ENCODE measurements around the gene PIWIL1. TPM values are rescaled to one million over a fixed set of nuclear protein-coding genes. Genes with fewer than 3 reads are reported as not detected.

Gene PIWIL1
- total and polyA plus RNA-seq, 2 experiments from 2014 or later = not detected

DNA sequence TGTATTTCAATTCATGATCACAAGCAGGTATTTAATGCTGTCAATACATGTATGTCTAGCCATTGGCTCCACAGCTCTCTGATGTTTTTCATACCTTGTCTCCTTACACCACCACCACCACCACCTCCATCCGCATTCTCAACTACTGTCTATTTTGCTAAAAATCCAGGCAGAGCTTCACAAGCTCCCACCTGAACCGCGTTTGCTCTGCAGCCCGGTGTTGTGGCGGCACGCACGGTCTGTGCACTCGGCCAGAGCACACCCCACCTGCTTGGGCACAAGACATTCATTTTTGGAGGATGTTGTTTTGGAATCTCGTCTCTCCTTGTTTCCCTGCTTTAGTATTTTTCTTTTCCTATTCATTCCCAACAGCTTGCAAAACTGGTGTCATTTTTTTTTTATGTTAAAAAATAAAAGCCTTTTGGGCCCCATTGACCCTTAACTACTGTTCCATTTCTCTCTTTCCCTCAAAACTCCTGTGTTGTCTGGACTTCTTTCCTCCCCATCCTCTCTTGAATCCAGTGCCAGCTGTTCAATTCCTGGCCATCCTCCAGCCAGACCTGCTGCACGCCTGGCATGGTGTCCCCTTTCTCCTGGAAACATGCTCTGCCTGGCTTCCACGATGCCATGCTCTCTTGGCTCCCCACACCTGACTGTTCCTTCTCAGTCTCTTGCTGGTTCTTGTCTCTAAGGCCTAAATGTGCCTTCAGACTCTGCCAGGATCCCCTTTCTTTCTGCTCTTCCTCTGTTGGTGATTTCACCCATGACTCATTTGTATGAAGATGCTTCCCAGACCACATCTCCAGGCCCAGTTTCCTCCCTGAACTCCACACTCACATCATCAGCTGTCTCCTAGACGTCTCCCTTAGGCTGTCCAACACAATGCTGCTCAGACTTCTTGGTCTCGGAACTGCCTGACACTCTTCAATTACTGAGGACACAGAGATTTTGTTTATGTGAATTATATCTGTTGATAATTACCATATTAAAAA is 37.9 kb downstream of the PIWIL1 start:
- TF ChIP-seq, protein P1, sequence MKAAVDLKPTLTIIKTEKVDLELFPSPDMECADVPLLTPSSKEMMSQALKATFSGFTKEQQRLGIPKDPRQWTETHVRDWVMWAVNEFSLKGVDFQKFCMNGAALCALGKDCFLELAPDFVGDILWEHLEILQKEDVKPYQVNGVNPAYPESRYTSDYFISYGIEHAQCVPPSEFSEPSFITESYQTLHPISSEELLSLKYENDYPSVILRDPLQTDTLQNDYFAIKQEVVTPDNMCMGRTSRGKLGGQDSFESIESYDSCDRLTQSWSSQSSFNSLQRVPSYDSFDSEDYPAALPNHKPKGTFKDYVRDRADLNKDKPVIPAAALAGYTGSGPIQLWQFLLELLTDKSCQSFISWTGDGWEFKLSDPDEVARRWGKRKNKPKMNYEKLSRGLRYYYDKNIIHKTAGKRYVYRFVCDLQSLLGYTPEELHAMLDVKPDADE (IDR thresholded peaks at IDR 0.05) = no peak
- TF ChIP-seq EZH2phosphoT487 (IDR thresholded peaks at IDR 0.05; ENCODE audit: unreplicated experiment) (no peak), POLR2AphosphoS5 (IDR thresholded peaks at IDR 0.05; ENCODE audit: low read depth) (no peak), ZNF114 (CRISPR knock-in tag; IDR thresholded peaks at IDR 0.05) (no peak), ZNF331 (CRISPR knock-in tag; IDR thresholded peaks at IDR 0.05; ENCODE audit: low read depth) (no peak), CREB1 (CRISPR knock-in tag; IDR thresholded peaks at IDR 0.05; ENCODE audit: low read depth) (no peak), STAT1 (IDR thresholded peaks at IDR 0.05; ENCODE audit: unreplicated experiment) (no peak), EZH2 (IDR thresholded peaks at IDR 0.05; ENCODE audit: low read depth, unreplicated experiment) (no peak), NANOG (IDR thresholded peaks at IDR 0.05; ENCODE audit: borderline replicate concordance) (no peak), JUNB (IDR thresholded peaks at IDR 0.05; ENCODE audit: unreplicated experiment) (no peak)
- TF ChIP-seq, protein P2, sequence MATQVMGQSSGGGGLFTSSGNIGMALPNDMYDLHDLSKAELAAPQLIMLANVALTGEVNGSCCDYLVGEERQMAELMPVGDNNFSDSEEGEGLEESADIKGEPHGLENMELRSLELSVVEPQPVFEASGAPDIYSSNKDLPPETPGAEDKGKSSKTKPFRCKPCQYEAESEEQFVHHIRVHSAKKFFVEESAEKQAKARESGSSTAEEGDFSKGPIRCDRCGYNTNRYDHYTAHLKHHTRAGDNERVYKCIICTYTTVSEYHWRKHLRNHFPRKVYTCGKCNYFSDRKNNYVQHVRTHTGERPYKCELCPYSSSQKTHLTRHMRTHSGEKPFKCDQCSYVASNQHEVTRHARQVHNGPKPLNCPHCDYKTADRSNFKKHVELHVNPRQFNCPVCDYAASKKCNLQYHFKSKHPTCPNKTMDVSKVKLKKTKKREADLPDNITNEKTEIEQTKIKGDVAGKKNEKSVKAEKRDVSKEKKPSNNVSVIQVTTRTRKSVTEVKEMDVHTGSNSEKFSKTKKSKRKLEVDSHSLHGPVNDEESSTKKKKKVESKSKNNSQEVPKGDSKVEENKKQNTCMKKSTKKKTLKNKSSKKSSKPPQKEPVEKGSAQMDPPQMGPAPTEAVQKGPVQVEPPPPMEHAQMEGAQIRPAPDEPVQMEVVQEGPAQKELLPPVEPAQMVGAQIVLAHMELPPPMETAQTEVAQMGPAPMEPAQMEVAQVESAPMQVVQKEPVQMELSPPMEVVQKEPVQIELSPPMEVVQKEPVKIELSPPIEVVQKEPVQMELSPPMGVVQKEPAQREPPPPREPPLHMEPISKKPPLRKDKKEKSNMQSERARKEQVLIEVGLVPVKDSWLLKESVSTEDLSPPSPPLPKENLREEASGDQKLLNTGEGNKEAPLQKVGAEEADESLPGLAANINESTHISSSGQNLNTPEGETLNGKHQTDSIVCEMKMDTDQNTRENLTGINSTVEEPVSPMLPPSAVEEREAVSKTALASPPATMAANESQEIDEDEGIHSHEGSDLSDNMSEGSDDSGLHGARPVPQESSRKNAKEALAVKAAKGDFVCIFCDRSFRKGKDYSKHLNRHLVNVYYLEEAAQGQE (IDR thresholded peaks at IDR 0.05; ENCODE audit: unreplicated experiment) = no peak
- TF ChIP-seq, protein P3, sequence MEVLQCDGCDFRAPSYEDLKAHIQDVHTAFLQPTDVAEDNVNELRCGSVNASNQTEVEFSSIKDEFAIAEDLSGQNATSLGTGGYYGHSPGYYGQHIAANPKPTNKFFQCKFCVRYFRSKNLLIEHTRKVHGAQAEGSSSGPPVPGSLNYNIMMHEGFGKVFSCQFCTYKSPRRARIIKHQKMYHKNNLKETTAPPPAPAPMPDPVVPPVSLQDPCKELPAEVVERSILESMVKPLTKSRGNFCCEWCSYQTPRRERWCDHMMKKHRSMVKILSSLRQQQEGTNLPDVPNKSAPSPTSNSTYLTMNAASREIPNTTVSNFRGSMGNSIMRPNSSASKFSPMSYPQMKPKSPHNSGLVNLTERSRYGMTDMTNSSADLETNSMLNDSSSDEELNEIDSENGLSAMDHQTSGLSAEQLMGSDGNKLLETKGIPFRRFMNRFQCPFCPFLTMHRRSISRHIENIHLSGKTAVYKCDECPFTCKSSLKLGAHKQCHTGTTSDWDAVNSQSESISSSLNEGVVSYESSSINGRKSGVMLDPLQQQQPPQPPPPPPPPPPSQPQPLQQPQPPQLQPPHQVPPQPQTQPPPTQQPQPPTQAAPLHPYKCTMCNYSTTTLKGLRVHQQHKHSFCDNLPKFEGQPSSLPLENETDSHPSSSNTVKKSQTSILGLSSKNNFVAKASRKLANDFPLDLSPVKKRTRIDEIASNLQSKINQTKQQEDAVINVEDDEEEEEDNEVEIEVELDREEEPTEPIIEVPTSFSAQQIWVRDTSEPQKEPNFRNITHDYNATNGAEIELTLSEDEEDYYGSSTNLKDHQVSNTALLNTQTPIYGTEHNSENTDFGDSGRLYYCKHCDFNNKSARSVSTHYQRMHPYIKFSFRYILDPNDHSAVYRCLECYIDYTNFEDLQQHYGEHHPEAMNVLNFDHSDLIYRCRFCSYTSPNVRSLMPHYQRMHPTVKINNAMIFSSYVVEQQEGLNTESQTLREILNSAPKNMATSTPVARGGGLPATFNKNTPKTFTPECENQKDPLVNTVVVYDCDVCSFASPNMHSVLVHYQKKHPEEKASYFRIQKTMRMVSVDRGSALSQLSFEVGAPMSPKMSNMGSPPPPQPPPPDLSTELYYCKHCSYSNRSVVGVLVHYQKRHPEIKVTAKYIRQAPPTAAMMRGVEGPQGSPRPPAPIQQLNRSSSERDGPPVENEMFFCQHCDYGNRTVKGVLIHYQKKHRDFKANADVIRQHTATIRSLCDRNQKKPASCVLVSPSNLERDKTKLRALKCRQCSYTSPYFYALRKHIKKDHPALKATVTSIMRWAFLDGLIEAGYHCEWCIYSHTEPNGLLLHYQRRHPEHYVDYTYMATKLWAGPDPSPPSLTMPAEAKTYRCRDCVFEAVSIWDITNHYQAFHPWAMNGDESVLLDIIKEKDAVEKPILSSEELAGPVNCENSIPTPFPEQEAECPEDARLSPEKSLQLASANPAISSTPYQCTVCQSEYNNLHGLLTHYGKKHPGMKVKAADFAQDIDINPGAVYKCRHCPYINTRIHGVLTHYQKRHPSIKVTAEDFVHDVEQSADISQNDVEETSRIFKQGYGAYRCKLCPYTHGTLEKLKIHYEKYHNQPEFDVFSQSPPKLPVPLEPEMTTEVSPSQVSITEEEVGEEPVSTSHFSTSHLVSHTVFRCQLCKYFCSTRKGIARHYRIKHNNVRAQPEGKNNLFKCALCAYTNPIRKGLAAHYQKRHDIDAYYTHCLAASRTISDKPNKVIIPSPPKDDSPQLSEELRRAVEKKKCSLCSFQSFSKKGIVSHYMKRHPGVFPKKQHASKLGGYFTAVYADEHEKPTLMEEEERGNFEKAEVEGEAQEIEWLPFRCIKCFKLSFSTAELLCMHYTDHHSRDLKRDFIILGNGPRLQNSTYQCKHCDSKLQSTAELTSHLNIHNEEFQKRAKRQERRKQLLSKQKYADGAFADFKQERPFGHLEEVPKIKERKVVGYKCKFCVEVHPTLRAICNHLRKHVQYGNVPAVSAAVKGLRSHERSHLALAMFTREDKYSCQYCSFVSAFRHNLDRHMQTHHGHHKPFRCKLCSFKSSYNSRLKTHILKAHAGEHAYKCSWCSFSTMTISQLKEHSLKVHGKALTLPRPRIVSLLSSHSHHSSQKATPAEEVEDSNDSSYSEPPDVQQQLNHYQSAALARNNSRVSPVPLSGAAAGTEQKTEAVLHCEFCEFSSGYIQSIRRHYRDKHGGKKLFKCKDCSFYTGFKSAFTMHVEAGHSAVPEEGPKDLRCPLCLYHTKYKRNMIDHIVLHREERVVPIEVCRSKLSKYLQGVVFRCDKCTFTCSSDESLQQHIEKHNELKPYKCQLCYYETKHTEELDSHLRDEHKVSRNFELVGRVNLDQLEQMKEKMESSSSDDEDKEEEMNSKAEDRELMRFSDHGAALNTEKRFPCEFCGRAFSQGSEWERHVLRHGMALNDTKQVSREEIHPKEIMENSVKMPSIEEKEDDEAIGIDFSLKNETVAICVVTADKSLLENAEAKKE (CRISPR knock-in tag; IDR thresholded peaks at IDR 0.05) = no peak
- TF ChIP-seq, protein P4, sequence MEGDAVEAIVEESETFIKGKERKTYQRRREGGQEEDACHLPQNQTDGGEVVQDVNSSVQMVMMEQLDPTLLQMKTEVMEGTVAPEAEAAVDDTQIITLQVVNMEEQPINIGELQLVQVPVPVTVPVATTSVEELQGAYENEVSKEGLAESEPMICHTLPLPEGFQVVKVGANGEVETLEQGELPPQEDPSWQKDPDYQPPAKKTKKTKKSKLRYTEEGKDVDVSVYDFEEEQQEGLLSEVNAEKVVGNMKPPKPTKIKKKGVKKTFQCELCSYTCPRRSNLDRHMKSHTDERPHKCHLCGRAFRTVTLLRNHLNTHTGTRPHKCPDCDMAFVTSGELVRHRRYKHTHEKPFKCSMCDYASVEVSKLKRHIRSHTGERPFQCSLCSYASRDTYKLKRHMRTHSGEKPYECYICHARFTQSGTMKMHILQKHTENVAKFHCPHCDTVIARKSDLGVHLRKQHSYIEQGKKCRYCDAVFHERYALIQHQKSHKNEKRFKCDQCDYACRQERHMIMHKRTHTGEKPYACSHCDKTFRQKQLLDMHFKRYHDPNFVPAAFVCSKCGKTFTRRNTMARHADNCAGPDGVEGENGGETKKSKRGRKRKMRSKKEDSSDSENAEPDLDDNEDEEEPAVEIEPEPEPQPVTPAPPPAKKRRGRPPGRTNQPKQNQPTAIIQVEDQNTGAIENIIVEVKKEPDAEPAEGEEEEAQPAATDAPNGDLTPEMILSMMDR (conservative IDR thresholded peaks at IDR 0.05; ENCODE audit: low read depth in 2 of 2) = no peak
- Histone ChIP-seq H3K4me2 (no peak overlapping the region), H3K4me1 (ENCODE audit: insufficient read depth) (no peaks in the 10 kb centered on the region), H3K36me3 (ENCODE audit: insufficient read depth) (no peaks in the 10 kb centered on the region), H3K4me3 (no peak overlapping the region), H3K9me2 (ENCODE audit: insufficient read depth) (no peaks in the 10 kb centered on the region), H3K79me2 (replicated peaks; ENCODE audit: insufficient read depth) (no peaks in the 10 kb centered on the region), H3F3A (replicated peaks; ENCODE audit: low read depth) (no peaks in the 10 kb centered on the region), H2AFZ (no peak overlapping the region), H3K27me3 (ENCODE audit: insufficient read depth) (no peaks in the 10 kb centered on the region), H4K20me1 (replicated peaks; ENCODE audit: insufficient read depth) (no peaks in the 10 kb centered on the region), H3K27ac (ENCODE audit: low read depth) (no peak overlapping the region)
- Mint-ChIP-seq H3K4me3 (no peak overlapping the region), H3K9me3 (peaks cover 88% of the 10 kb centered on the region), H3K4me1 (no peaks in the 10 kb centered on the region), H3K27ac (no peak overlapping the region), H3K27me3 (ENCODE audit: insufficient read depth, low read depth, poor library complexity) (peaks cover 5% of the 10 kb centered on the region), H3K36me3 (ENCODE audit: low read depth) (peaks cover 34% of the 10 kb centered on the region)
- ATAC-seq (no peak), DNase-seq (ENCODE audit: low spot score) (no peak)
